ENCODE results near the gene ZNF841. TPM values are rescaled to one million over a fixed set of nuclear protein-coding genes. Genes with fewer than 3 reads are reported as not detected.

Gene ZNF841
- total and polyA plus RNA-seq, 9 of the 15 experiments (the other 6 are each of a cell fraction or from before 2014, with no cell fraction given): 3.1 to 17.1 (median 11.0) TPM

DNA sequence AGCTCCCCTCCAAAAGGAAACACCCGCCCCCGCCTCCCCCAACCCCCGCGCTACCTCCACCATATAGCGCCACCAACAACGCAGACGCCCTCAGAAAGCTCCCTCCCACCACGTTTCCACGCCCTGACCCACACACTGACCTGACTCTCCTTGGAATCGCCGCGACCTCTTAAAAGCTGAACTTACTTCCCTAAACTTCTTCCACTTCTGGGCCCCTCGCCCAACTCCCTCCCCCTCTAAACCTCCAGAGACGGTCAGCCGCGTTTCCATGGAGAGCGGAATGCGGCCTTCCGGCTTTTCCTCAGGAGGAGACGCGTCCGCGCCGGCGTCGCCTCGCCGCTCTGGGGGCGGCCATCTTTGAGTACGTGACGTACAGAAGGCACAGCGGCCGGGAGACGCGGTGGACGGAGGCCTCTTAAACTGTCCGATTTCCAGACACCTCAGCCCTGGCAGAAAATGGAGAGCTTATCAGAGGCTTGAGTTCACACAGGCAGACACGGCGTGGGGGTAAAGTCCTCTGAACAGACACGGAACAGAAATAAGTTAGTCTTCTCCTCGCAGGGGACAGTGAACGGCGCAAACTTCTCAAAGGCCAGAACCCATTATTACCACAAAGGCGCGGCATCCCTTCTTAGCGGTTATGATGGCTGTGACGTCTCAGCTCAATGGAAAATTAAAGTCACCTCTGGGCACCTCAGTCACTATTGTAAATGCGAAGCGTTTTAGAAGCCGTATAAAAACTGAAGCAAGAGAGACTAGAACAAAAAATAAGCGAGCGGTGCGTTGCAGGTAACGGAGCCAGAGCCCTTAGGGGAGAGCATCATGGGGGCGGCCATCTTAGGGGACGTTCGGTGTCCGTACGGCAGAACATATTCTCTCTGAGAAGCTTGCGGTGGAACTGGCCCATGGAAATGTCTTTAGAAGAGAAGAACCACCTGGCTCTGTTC lies 46.7 kb downstream of the ZNF841 start, which contains the start of gene ZNF432 (continued):
- TF ChIP-seq, protein P1, sequence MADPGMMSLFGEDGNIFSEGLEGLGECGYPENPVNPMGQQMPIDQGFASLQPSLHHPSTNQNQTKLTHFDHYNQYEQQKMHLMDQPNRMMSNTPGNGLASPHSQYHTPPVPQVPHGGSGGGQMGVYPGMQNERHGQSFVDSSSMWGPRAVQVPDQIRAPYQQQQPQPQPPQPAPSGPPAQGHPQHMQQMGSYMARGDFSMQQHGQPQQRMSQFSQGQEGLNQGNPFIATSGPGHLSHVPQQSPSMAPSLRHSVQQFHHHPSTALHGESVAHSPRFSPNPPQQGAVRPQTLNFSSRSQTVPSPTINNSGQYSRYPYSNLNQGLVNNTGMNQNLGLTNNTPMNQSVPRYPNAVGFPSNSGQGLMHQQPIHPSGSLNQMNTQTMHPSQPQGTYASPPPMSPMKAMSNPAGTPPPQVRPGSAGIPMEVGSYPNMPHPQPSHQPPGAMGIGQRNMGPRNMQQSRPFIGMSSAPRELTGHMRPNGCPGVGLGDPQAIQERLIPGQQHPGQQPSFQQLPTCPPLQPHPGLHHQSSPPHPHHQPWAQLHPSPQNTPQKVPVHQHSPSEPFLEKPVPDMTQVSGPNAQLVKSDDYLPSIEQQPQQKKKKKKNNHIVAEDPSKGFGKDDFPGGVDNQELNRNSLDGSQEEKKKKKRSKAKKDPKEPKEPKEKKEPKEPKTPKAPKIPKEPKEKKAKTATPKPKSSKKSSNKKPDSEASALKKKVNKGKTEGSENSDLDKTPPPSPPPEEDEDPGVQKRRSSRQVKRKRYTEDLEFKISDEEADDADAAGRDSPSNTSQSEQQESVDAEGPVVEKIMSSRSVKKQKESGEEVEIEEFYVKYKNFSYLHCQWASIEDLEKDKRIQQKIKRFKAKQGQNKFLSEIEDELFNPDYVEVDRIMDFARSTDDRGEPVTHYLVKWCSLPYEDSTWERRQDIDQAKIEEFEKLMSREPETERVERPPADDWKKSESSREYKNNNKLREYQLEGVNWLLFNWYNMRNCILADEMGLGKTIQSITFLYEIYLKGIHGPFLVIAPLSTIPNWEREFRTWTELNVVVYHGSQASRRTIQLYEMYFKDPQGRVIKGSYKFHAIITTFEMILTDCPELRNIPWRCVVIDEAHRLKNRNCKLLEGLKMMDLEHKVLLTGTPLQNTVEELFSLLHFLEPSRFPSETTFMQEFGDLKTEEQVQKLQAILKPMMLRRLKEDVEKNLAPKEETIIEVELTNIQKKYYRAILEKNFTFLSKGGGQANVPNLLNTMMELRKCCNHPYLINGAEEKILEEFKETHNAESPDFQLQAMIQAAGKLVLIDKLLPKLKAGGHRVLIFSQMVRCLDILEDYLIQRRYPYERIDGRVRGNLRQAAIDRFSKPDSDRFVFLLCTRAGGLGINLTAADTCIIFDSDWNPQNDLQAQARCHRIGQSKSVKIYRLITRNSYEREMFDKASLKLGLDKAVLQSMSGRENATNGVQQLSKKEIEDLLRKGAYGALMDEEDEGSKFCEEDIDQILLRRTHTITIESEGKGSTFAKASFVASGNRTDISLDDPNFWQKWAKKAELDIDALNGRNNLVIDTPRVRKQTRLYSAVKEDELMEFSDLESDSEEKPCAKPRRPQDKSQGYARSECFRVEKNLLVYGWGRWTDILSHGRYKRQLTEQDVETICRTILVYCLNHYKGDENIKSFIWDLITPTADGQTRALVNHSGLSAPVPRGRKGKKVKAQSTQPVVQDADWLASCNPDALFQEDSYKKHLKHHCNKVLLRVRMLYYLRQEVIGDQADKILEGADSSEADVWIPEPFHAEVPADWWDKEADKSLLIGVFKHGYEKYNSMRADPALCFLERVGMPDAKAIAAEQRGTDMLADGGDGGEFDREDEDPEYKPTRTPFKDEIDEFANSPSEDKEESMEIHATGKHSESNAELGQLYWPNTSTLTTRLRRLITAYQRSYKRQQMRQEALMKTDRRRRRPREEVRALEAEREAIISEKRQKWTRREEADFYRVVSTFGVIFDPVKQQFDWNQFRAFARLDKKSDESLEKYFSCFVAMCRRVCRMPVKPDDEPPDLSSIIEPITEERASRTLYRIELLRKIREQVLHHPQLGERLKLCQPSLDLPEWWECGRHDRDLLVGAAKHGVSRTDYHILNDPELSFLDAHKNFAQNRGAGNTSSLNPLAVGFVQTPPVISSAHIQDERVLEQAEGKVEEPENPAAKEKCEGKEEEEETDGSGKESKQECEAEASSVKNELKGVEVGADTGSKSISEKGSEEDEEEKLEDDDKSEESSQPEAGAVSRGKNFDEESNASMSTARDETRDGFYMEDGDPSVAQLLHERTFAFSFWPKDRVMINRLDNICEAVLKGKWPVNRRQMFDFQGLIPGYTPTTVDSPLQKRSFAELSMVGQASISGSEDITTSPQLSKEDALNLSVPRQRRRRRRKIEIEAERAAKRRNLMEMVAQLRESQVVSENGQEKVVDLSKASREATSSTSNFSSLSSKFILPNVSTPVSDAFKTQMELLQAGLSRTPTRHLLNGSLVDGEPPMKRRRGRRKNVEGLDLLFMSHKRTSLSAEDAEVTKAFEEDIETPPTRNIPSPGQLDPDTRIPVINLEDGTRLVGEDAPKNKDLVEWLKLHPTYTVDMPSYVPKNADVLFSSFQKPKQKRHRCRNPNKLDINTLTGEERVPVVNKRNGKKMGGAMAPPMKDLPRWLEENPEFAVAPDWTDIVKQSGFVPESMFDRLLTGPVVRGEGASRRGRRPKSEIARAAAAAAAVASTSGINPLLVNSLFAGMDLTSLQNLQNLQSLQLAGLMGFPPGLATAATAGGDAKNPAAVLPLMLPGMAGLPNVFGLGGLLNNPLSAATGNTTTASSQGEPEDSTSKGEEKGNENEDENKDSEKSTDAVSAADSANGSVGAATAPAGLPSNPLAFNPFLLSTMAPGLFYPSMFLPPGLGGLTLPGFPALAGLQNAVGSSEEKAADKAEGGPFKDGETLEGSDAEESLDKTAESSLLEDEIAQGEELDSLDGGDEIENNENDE (IDR thresholded peaks at IDR 0.05; ENCODE audit: low read depth, low read length): no peak
- TF ChIP-seq SMAD3 (CRISPR knock-in tag; conservative IDR thresholded peaks at IDR 0.05) (no peak), NFYB (IDR thresholded peaks at IDR 0.05; ENCODE audit: extremely low read depth, insufficient read length) (no peak), POU5F1 (IDR thresholded peaks at IDR 0.05; ENCODE audit: borderline replicate concordance, low read depth, low read length, partially characterized antibody) (no peak), ELF4 (CRISPR knock-in tag; IDR thresholded peaks at IDR 0.05) (peak; percentile 46; the same call in 1 of the 2 replicates), HDAC3 (IDR thresholded peaks at IDR 0.05; ENCODE audit: borderline replicate concordance, partially characterized antibody) (no peak), NR2C2 (CRISPR knock-in tag; IDR thresholded peaks at IDR 0.05) (peak; percentile 68; the same call in 1 of the 2 replicates), NR2C2 (tag; IDR thresholded peaks at IDR 0.05) (peak; percentile 85), RBFOX2 (IDR thresholded peaks at IDR 0.05; ENCODE audit: low read depth, low read length) (peak; percentile 86), ZC3H4 (CRISPR knock-in tag; IDR thresholded peaks at IDR 0.05; ENCODE audit: borderline replicate concordance) (no peak)
- TF ChIP-seq, protein P2, sequence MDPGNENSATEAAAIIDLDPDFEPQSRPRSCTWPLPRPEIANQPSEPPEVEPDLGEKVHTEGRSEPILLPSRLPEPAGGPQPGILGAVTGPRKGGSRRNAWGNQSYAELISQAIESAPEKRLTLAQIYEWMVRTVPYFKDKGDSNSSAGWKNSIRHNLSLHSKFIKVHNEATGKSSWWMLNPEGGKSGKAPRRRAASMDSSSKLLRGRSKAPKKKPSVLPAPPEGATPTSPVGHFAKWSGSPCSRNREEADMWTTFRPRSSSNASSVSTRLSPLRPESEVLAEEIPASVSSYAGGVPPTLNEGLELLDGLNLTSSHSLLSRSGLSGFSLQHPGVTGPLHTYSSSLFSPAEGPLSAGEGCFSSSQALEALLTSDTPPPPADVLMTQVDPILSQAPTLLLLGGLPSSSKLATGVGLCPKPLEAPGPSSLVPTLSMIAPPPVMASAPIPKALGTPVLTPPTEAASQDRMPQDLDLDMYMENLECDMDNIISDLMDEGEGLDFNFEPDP (CRISPR knock-in tag; IDR thresholded peaks at IDR 0.05): 0 out of 2 replicates have a peak, but pooled peaks have one; percentile 29
- TF ChIP-seq, protein P3, sequence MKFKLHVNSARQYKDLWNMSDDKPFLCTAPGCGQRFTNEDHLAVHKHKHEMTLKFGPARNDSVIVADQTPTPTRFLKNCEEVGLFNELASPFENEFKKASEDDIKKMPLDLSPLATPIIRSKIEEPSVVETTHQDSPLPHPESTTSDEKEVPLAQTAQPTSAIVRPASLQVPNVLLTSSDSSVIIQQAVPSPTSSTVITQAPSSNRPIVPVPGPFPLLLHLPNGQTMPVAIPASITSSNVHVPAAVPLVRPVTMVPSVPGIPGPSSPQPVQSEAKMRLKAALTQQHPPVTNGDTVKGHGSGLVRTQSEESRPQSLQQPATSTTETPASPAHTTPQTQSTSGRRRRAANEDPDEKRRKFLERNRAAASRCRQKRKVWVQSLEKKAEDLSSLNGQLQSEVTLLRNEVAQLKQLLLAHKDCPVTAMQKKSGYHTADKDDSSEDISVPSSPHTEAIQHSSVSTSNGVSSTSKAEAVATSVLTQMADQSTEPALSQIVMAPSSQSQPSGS (CRISPR knock-in tag; IDR thresholded peaks at IDR 0.05): no peak
